ENCODE data around the gene CDH23.
"Not testable (repeated sequence)": the region's sequence is repeated elsewhere in the genome, so short reads cannot be mapped to it uniquely, and the experiment has no call there.

The CDH23 gene

GRCh38 chr10:71599518-71599917, 202.8 kb downstream of the CDH23 start:
- in situ Hi-C loops (cut with HindIII; ENCODE audit: low pct_unique_long_range_greater_than_20kb, low sequenced_read_pairs): no loop called here
- DNase-seq (ENCODE audit: low read depth in 1 of 2, low spot score in 1 of 2): no peak
- no peak for TF ChIP-seq JUND (IDR thresholded peaks at IDR 0.05; ENCODE audit: low read depth)

DNA sequence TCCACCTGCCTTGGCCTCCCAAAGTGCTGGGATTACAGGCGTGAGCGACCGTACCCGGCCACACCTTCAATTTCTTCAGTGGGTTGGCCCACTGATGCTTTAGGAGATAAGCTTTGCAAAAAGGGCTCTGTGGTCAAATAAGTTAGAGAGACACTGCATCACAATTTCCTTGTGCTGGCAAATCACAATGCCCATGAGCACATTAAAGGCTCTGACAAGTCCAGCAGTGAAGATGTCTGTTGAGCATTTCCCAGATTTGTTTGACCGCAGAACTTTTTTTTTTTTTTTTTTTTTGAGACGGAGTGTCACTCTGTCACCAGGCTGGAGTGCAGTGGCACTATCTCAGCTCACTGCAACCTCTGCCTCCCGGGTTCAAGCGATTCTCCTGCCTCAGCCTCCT, 203.5 kb downstream of the CDH23 start:
- in situ Hi-C loops (cut with HindIII; ENCODE audit: low pct_unique_long_range_greater_than_20kb, low sequenced_read_pairs); DNase-seq (ENCODE audit: low read depth in 1 of 2, low spot score in 1 of 2): not testable (repeated sequence)

GRCh38 chr10:71600849-71601248, 204.1 kb downstream of the CDH23 start:
- no peak for DNase-seq (ENCODE audit: low read depth in 1 of 2, low spot score in 1 of 2)
- in situ Hi-C loops (cut with HindIII; ENCODE audit: low pct_unique_long_range_greater_than_20kb, low sequenced_read_pairs): no loop called here
- TF ChIP-seq JUND (IDR thresholded peaks at IDR 0.05; ENCODE audit: low read depth): no peak

- in situ Hi-C loops (cut with HindIII; ENCODE audit: low pct_unique_long_range_greater_than_20kb, low sequenced_read_pairs): no loop called here
- no peak for DNase-seq (ENCODE audit: low read depth in 1 of 2, low spot score in 1 of 2)
- TF ChIP-seq JUND (IDR thresholded peaks at IDR 0.05; ENCODE audit: low read depth): no peak
These were observed 204.6 kb downstream of the CDH23 start for GRCh38 chr10:71601273-71601672.

DNA sequence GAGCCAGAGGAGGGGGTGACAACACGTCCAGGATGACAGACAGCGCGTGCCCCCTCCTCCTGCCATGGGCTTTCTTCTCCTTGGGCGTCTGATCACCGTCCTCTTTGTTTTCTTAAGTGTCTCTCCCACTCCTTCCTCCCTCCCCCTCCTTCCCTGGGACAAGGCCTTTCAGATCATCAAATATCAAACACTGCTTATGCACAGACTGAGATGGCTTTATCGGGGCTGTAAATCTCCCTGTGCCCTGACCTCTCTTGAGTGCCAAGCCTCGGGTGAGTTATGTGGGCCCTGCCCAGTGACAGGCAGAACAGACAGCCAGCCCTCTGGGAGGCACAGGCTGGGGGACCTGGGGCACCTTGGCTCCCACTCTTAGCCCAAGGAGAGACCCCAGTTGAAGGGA, 206.4 kb downstream of the CDH23 start:
- in situ Hi-C loops (cut with HindIII; ENCODE audit: low pct_unique_long_range_greater_than_20kb, low sequenced_read_pairs): no loop called here
- no peak for TF ChIP-seq JUND (IDR thresholded peaks at IDR 0.05; ENCODE audit: low read depth)

GRCh38 chr10:71603754-71604153, 207.0 kb downstream of the CDH23 start:
- no peak for TF ChIP-seq JUND (IDR thresholded peaks at IDR 0.05; ENCODE audit: low read depth)
- DNase-seq (ENCODE audit: low read depth in 1 of 2, low spot score in 1 of 2): no peak
- in situ Hi-C loops (cut with HindIII; ENCODE audit: low pct_unique_long_range_greater_than_20kb, low sequenced_read_pairs): no loop called here

More for the DNA sequence above, 206.4 kb downstream of the CDH23 start:
- DNase-seq (ENCODE audit: low read depth in 1 of 2, low spot score in 1 of 2): no peak

DNA sequence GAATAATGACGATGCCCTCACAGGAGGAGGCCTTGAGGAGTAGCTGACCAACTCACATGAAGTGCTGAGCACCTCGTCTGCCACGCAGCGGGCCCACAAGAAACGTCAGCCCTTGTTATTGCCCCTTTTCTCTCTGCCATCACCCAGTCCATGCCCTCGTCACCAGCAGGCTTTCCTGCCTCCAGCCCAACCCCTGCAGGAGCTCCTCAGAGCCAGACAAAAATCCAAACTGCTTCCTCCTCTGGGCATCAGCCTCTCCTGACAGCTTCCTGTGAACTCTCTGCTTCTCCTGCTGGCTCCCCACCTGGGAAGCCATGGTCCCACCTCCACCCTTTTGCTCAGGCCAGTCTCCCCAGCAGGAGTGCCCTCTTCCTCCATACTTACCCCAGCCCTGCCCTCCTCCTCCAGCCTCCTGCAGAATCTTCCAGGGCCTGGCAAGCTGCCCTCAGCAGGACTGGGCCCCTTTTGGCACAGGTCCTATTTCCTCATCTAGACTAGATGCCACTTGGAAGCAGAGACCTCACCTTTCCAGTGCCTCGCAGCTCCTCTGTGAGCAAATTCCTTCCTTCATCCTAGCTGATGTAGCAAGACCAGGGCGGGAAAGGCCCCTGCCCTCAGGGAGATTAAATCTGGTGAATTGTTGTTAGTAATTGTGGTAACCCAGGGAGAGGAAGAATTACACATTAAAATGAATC, 207.8 kb downstream of the CDH23 start:
- in situ Hi-C loops (cut with HindIII; ENCODE audit: low pct_unique_long_range_greater_than_20kb, low sequenced_read_pairs): no loop called here
- peak in 1 of 2 experiments; percentile 15 for DNase-seq (ENCODE audit: low read depth in 1 of 2, low spot score in 1 of 2)
- no peak for TF ChIP-seq JUND (IDR thresholded peaks at IDR 0.05; ENCODE audit: low read depth)

GRCh38 chr10:71605263-71605962, 208.7 kb downstream of the CDH23 start:
- in situ Hi-C loops (cut with HindIII; ENCODE audit: low pct_unique_long_range_greater_than_20kb, low sequenced_read_pairs): no loop called here
- no peak for TF ChIP-seq JUND (IDR thresholded peaks at IDR 0.05; ENCODE audit: low read depth)
- no peak for DNase-seq (ENCODE audit: low read depth in 1 of 2, low spot score in 1 of 2)

DNA sequence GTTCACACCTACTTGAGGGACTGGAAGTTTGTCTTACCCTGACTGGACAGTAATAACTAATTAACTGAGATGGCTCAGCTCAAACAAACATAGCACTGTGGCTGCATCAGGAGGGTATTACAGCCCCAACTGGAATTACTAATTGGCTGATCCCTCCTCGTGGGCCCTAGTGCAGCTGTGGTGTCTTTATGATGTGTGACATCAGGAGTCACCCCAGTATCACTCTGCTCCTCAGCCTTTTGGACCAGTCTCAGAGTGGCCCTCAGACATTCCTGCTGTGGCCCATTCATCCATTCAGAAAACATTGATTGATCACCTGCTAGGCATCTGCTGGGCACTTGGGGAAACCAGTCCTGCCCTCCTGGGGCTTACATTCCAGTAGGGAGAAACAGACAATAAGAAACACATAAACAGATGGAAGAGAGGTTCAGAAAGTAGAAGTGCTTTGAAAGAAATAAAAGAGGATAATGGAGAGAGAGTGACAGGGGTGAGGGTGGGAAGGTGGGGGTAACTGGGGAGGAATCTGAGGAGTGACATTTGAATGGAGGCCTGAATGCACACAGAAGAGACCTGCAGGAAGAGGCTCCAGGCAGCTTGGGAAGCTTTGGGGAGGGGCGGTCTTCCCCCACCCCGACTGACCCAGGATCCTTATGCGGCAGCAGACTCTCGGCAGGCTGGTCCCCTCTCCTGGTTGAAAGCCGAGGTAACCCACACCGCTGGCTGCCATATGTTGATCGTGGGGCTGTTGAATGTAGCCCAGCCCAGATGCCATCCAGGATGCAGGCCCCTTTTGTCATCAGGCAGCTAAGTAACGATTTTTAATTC, 209.7 kb downstream of the CDH23 start:
- TF ChIP-seq JUND (IDR thresholded peaks at IDR 0.05; ENCODE audit: low read depth): no peak
- in situ Hi-C loops (cut with HindIII; ENCODE audit: low pct_unique_long_range_greater_than_20kb, low sequenced_read_pairs): no loop called here
- DNase-seq (ENCODE audit: low read depth in 1 of 2, low spot score in 1 of 2): no peak

DNA sequence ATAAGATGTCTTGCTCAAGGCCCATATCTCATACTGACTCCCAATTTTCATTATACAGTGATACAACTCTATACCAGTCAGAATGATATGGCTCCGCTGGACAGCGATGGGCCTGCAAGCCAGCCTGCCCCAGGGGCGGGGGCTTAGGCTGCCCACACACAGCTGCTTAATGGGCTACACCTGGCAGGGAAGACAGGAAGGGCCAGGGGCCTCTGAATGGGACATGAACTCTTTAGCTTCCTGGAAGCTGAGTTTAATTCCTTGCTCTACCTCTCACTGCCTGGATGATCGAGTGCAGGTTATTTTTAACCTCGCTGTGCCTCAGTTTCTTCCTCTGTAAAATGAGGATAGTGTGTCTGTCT, 210.3 kb downstream of the CDH23 start:
- in situ Hi-C loops (cut with HindIII; ENCODE audit: low pct_unique_long_range_greater_than_20kb, low sequenced_read_pairs): no loop called here
- TF ChIP-seq JUND (IDR thresholded peaks at IDR 0.05; ENCODE audit: low read depth): no peak
- DNase-seq (ENCODE audit: low read depth in 1 of 2, low spot score in 1 of 2): no peak

DNA sequence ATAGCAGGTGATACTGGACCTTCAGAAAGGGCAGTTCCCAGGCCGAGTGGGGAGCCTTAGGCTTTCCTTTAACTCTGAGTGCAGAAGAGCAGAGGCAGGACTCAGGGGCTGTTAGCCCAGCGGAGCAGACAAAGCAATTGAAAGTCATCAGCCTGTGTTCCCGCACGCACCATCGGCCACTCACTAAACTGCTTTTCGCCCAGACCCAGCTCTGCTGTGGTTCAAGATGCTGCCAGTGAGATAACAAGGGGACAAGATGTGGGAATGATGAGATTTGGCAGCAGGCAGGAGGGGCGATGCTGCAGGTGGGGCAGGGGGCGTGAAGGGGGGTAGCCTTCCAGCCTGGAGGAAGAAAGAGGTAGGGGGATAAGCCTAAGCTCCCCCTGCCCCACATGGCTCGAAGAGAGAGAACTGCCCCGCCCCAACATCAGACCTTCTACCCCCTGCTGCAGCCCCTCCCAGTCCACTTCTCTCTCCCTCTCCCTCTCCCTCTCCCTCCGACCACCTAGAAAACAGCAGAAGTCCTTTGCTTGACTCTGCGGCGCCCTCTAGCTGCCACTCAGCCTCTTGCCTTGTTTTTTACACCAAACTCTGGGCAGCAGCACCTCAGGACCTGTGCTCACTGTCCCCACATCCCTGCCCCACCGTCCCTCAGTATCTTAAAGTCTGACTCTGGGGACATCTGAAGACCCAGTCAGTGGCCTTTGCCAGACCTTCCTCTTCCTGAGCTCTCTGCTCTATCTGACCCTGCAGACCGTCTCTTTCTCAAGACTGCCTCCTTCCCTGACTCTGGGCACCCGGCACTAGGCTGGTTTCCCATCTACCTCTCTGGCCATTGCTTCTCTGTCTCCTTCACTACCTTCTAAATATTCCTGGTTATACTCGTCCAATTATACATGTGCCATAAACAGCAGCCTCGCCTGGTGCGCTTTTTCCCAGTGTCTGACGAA, 212.4 kb downstream of the CDH23 start:
- TF ChIP-seq JUND (IDR thresholded peaks at IDR 0.05; ENCODE audit: low read depth): no peak
- peak; percentile 31 to 61 for DNase-seq (ENCODE audit: low read depth in 1 of 2, low spot score in 1 of 2)
- in situ Hi-C loops (cut with HindIII; ENCODE audit: low pct_unique_long_range_greater_than_20kb, low sequenced_read_pairs): no loop called here

- no peak for TF ChIP-seq JUND (IDR thresholded peaks at IDR 0.05; ENCODE audit: low read depth)
- DNase-seq (ENCODE audit: low read depth in 1 of 2, low spot score in 1 of 2): no peak
- in situ Hi-C loops (cut with HindIII; ENCODE audit: low pct_unique_long_range_greater_than_20kb, low sequenced_read_pairs): no loop called here
These were observed 213.9 kb downstream of the CDH23 start for GRCh38 chr10:71610651-71611050.

All from T47D (cell line).